Neural cell (in vitro differentiated cells): ENCODE measurements around the gene ADI1. TPM values are rescaled to one million over a fixed set of nuclear protein-coding genes. Genes with fewer than 3 reads are reported as not detected.

Source experiments
- H2AFZ ChIP-seq: fragments of 200-600, 300-800 bp; sonication (generic), shearing (Covaris generic); 2 replicates; pipeline ENCODE4 v1.6.0; 2014; ENCODE audit warnings: low read depth, mild to moderate bottlenecking, antibody characterized with exemption, low read length, moderate library complexity
- H3F3A ChIP-seq: fragments of 200-600 bp; shearing (Covaris generic); 2 replicates; pipeline ENCODE4 v1.6.1; 2016; ENCODE audit warnings: mild to moderate bottlenecking, moderate library complexity, mixed read lengths, antibody characterized with exemption, low read length; ENCODE audit not compliant: insufficient read depth, poor library complexity, severe bottlenecking
- H3K27ac ChIP-seq: fragments of 200-600, 300-800 bp; sonication (generic), shearing (Covaris generic); 2 replicates; pipeline ENCODE4 v1.5.1; 2014; ENCODE audit warnings: mild to moderate bottlenecking, low read length, moderate library complexity
- H3K27me3 ChIP-seq: fragments of 300-800, 200-600 bp; sonication (generic), shearing (Covaris generic); 2 replicates; pipeline ENCODE4 v1.6.0; 2014; ENCODE audit warnings: mild to moderate bottlenecking, low read depth, low read length, moderate library complexity; ENCODE audit not compliant: insufficient read depth
- H3K36me3 ChIP-seq: fragments of 300-800, 200-600 bp; sonication (generic), shearing (Covaris generic); 2 replicates; pipeline ENCODE4 v1.5.1; 2014; ENCODE audit warnings: mild to moderate bottlenecking, antibody characterized with exemption, low read length, moderate library complexity; ENCODE audit not compliant: insufficient read depth
- H3K4me2 ChIP-seq: fragments of 300-800, 200-600 bp; sonication (generic), shearing (Covaris generic); 2 replicates; pipeline ENCODE4 v1.6.0; 2014; ENCODE audit warnings: mild to moderate bottlenecking, low read length
- H3K4me3 ChIP-seq: fragments of 300-800, 200-600 bp; sonication (generic), shearing (Covaris generic); 2 replicates; pipeline ENCODE4 v1.5.1; 2014; ENCODE audit warnings: mild to moderate bottlenecking, low read length, moderate library complexity
- H3K79me2 ChIP-seq: fragments of 200-600 bp; shearing (Covaris generic); replicated peaks from 2 replicates; pipeline ENCODE4 v1.6.0; 2014; ENCODE audit warnings: mild to moderate bottlenecking, low read length, moderate library complexity; ENCODE audit not compliant: insufficient read depth
- H3K9ac ChIP-seq: fragments of 300-800, 200-600 bp; sonication (generic), shearing (Covaris generic); 2 replicates; pipeline ENCODE4 v1.6.1; 2016; ENCODE audit warnings: mild to moderate bottlenecking, low read length, mixed read lengths
- H3K9me2 ChIP-seq: fragments of 200-600 bp; shearing (Covaris generic); 2 replicates; pipeline ENCODE4 v1.6.1; 2016; ENCODE audit warnings: mild to moderate bottlenecking, low read length, mixed read lengths; ENCODE audit not compliant: insufficient read depth
- H3K9me3 ChIP-seq: fragments of 200-600, 300-800 bp; sonication (generic), shearing (Covaris generic); 2 replicates; pipeline ENCODE4 v1.6.1; 2016; ENCODE audit warnings: mild to moderate bottlenecking, mixed run types, low read length, moderate library complexity, mixed read lengths
- H4K20me1 ChIP-seq: fragments of 200-600 bp; shearing (Covaris generic); 2 replicates; pipeline ENCODE4 v1.6.1; 2016; ENCODE audit warnings: mild to moderate bottlenecking, mixed run types; ENCODE audit not compliant: insufficient read depth
- EP300 ChIP-seq: fragments of 450-650 bp; conservative IDR thresholded peaks from 2 replicates; pipeline ENCODE4 v1.6.1; 2014; ENCODE audit warnings: antibody characterized with exemption, mild to moderate bottlenecking, moderate library complexity; ENCODE audit not compliant: poor library complexity, severe bottlenecking
- EZH2 ChIP-seq: fragments of 200-600, 300-800 bp; shearing (Covaris generic), sonication (generic); IDR thresholded peaks from 2 replicates; pipeline ENCODE4 v1.6.1; 2014; ENCODE audit warnings: antibody characterized with exemption, low read length, borderline replicate concordance, mild to moderate bottlenecking; ENCODE audit not compliant: insufficient read depth, poor library complexity, severe bottlenecking
- MXI1 ChIP-seq: fragments of 450-650 bp; conservative IDR thresholded peaks from 2 replicates; pipeline ENCODE4 v1.6.1; 2014; ENCODE audit warnings: antibody characterized with exemption, mild to moderate bottlenecking; ENCODE audit not compliant: poor library complexity, severe bottlenecking
- POLR2AphosphoS5 ChIP-seq: IDR thresholded peaks from 2 replicates; pipeline ENCODE4 v1.6.1; 2012
- RAD21 ChIP-seq: fragments of 450-650 bp; conservative IDR thresholded peaks from 2 replicates; pipeline ENCODE4 v1.6.1; 2014; ENCODE audit warnings: antibody characterized with exemption, mild to moderate bottlenecking, moderate library complexity
- SMC3 ChIP-seq: fragments of 450-650 bp; conservative IDR thresholded peaks from 2 replicates; pipeline ENCODE4 v1.6.1; 2014; ENCODE audit warnings: antibody characterized with exemption, mild to moderate bottlenecking, moderate library complexity; ENCODE audit not compliant: poor library complexity
- TAF1 ChIP-seq: IDR thresholded peaks from 2 replicates; pipeline ENCODE4 v1.6.1; 2012; ENCODE audit warnings: low read depth
- polyA plus RNA-seq: library from polyadenylated mRNA; depleted of rRNA; stranded (reverse); fragments of >200 nt; gene quantifications from 2 replicates; pipeline ENCODE4 v1.2.3, GENCODE V29; 2014
- TF ChIP-seq, protein P1 (sequence below): fragments of 450-650 bp; IDR thresholded peaks from 2 replicates; pipeline ENCODE4 v1.5.1; 2014; ENCODE audit warnings: antibody characterized with exemption, mild to moderate bottlenecking, moderate library complexity; ENCODE audit not compliant: poor library complexity, severe bottlenecking
- TF ChIP-seq, protein P2 (sequence below): IDR thresholded peaks from 2 replicates; pipeline ENCODE4 v1.6.1; 2012; ENCODE audit warnings: borderline replicate concordance

The ADI1 gene
- polyA plus RNA-seq, 1 donor from 2014 or later = 23.9 TPM

DNA sequence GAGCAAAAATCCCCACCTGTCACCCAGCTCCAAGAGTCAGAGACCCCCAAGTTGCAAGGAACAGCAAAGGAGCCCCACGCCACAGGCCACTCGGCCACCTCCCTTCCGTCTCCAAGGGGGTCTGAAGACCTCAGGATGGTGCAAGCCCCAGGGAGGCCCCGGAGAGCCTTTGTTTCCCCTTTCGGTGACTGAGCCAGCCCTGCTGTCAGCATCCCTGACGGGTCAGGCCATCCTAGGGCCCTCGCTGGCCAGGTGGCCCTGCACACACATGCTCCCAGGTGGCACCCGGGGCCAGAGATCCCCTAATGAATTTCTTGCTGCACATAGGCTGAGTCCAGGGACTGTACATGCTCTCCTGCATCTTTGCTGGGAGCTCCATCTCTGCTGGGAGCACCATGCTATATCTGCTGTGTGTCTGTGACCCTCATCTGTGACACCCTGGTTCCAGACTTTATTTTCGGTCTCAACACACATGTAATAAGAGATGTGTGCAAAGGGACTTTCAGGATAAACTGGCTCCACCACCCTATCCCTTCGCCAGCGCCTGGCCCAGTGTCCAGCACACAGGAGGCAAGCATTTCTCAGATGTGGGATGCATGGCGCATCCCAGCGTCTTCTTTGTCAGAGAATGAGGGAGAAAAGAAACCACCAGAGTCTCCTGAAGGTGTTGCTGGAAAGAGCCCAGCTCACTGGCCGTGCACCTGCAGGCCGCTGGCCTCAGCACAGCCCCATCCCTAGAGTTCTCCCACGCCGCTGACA lies 27.4 kb downstream of the ADI1 start:
- Histone ChIP-seq H3K9me2 (no peaks in the 10 kb centered on the region), H3K36me3 (no peaks in the 10 kb centered on the region), H3K4me2 (no peak overlapping the region), H3K4me3 (no peak overlapping the region), H2AFZ (no peak overlapping the region), H3K27me3 (no peaks in the 10 kb centered on the region), H3K9me3 (no peaks in the 10 kb centered on the region), H3F3A (no peaks in the 10 kb centered on the region), H4K20me1 (no peaks in the 10 kb centered on the region), H3K27ac (no peak overlapping the region), H3K9ac (no peak overlapping the region), H3K79me2 (no peaks in the 10 kb centered on the region)
- TF ChIP-seq, protein P1, sequence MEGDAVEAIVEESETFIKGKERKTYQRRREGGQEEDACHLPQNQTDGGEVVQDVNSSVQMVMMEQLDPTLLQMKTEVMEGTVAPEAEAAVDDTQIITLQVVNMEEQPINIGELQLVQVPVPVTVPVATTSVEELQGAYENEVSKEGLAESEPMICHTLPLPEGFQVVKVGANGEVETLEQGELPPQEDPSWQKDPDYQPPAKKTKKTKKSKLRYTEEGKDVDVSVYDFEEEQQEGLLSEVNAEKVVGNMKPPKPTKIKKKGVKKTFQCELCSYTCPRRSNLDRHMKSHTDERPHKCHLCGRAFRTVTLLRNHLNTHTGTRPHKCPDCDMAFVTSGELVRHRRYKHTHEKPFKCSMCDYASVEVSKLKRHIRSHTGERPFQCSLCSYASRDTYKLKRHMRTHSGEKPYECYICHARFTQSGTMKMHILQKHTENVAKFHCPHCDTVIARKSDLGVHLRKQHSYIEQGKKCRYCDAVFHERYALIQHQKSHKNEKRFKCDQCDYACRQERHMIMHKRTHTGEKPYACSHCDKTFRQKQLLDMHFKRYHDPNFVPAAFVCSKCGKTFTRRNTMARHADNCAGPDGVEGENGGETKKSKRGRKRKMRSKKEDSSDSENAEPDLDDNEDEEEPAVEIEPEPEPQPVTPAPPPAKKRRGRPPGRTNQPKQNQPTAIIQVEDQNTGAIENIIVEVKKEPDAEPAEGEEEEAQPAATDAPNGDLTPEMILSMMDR = no peak
- TF ChIP-seq MXI1 = no peak
- no peak for TF ChIP-seq POLR2AphosphoS5
- no peak for TF ChIP-seq RAD21
- TF ChIP-seq TAF1 = no peak
- no peak for TF ChIP-seq SMC3
- TF ChIP-seq, protein P2, sequence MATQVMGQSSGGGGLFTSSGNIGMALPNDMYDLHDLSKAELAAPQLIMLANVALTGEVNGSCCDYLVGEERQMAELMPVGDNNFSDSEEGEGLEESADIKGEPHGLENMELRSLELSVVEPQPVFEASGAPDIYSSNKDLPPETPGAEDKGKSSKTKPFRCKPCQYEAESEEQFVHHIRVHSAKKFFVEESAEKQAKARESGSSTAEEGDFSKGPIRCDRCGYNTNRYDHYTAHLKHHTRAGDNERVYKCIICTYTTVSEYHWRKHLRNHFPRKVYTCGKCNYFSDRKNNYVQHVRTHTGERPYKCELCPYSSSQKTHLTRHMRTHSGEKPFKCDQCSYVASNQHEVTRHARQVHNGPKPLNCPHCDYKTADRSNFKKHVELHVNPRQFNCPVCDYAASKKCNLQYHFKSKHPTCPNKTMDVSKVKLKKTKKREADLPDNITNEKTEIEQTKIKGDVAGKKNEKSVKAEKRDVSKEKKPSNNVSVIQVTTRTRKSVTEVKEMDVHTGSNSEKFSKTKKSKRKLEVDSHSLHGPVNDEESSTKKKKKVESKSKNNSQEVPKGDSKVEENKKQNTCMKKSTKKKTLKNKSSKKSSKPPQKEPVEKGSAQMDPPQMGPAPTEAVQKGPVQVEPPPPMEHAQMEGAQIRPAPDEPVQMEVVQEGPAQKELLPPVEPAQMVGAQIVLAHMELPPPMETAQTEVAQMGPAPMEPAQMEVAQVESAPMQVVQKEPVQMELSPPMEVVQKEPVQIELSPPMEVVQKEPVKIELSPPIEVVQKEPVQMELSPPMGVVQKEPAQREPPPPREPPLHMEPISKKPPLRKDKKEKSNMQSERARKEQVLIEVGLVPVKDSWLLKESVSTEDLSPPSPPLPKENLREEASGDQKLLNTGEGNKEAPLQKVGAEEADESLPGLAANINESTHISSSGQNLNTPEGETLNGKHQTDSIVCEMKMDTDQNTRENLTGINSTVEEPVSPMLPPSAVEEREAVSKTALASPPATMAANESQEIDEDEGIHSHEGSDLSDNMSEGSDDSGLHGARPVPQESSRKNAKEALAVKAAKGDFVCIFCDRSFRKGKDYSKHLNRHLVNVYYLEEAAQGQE = no peak
- no peak for TF ChIP-seq EP300
- no peak for TF ChIP-seq EZH2

DNA sequence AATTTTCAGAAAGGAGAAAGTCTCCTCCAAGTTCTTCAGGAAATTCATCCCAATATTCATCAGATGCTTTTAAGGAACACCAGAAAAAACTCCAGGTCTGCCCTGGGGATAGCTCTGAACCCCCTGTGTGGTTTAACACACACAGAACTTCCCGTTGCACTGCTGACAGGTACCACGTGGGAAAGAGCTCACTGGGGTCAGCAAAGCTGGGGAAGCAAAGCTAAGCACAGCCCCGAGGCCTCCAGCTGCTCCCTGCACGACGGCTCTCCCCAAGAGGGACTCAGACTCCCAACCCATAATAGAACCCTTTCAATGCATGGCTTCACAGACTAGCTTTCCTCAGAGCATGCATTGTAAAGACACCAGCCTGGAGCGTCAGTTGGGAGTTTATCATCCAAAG lies 28.0 kb downstream of the ADI1 start:
- H3K4me2 ChIP-seq = no peak overlapping the region
- no peaks in the 10 kb centered on the region for H3K79me2 ChIP-seq
- H3K9me2 ChIP-seq = no peaks in the 10 kb centered on the region
- no peak overlapping the region for H3K27ac ChIP-seq
- H3K27me3 ChIP-seq = no peaks in the 10 kb centered on the region
- H3K36me3 ChIP-seq = no peaks in the 10 kb centered on the region
- H3K9ac ChIP-seq = no peak overlapping the region
- no peak overlapping the region for H3K4me3 ChIP-seq
- H4K20me1 ChIP-seq = no peaks in the 10 kb centered on the region
- H3K9me3 ChIP-seq = no peaks in the 10 kb centered on the region
- H2AFZ ChIP-seq = no peak overlapping the region
- no peak for TF ChIP-seq EZH2
- no peak for TF ChIP-seq TAF1
- TF ChIP-seq RAD21 = no peak
- no peak for TF ChIP-seq POLR2AphosphoS5
- TF ChIP-seq MXI1 = no peak
- TF ChIP-seq, protein P2 = no peak
- TF ChIP-seq SMC3 = no peak
- no peak for TF ChIP-seq EP300
- TF ChIP-seq, protein P1 = no peak
- no peaks in the 10 kb centered on the region for H3F3A ChIP-seq
